Measurements from ENCODE around the gene SGO2.

GRCh38 chr2:200600549-200601225, 74.7 kb downstream of the SGO2 start:
- TF ChIP-seq CTCF (IDR thresholded peaks at IDR 0.05; ENCODE audit: insufficient read depth, low read length, poor library complexity, severe bottlenecking): no peak
- TF ChIP-seq EZH2phosphoT487 (conservative IDR thresholded peaks at IDR 0.05; ENCODE audit: low read length): no peak

Measured in SU-DHL-6 (cell line).